ENCODE measurements around the gene AGBL2.

DNA sequence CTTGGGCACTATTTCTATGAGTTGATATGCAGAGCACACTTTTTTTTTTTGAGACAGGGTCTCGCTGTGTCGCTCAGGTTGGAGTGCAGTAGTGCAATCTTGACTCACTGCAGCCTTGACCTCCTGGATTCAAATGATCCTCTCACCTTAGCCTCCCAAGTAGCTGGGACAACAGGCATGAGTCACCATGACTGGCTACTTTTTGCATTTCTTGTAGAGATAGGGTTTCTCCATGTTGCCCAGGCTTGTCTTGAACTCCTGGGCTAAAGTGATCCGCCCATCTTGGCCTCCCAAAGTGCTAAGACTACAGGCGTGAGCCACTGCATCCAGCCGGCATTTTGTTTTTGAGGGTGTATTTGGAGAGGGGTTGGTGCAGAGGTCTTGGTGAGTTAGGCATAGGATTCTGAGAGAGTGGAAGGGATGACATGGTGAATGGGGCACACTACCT is 42.9 kb downstream of the AGBL2 start:
- TF ChIP-seq, protein P1, sequence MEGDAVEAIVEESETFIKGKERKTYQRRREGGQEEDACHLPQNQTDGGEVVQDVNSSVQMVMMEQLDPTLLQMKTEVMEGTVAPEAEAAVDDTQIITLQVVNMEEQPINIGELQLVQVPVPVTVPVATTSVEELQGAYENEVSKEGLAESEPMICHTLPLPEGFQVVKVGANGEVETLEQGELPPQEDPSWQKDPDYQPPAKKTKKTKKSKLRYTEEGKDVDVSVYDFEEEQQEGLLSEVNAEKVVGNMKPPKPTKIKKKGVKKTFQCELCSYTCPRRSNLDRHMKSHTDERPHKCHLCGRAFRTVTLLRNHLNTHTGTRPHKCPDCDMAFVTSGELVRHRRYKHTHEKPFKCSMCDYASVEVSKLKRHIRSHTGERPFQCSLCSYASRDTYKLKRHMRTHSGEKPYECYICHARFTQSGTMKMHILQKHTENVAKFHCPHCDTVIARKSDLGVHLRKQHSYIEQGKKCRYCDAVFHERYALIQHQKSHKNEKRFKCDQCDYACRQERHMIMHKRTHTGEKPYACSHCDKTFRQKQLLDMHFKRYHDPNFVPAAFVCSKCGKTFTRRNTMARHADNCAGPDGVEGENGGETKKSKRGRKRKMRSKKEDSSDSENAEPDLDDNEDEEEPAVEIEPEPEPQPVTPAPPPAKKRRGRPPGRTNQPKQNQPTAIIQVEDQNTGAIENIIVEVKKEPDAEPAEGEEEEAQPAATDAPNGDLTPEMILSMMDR (IDR thresholded peaks at IDR 0.05; ENCODE audit: poor library complexity, severe bottlenecking): no peak
- no peak for TF ChIP-seq TAF1 (IDR thresholded peaks at IDR 0.05; ENCODE audit: low read depth)
- TF ChIP-seq EZH2 (IDR thresholded peaks at IDR 0.05; ENCODE audit: borderline replicate concordance, insufficient read depth, low read length, poor library complexity, severe bottlenecking): no peak
